Nephron progenitor cell (in vitro differentiated cells): ENCODE measurements around the gene IRAK3.

Experiments used
- DNase-seq: peaks from one replicate; pipeline ENCODE4 v3.0.0; 2021
- H3K27ac Mint-ChIP-seq: 2 replicates; pipeline ENCODE4 v1.8.0; 2021; ENCODE audit warnings: mild to moderate bottlenecking, moderate library complexity, mixed read lengths
- H3K27me3 Mint-ChIP-seq: 2 replicates; pipeline ENCODE4 v1.8.0; 2021; ENCODE audit warnings: mild to moderate bottlenecking, low read depth, mixed read lengths; ENCODE audit not compliant: poor library complexity
- H3K36me3 Mint-ChIP-seq: 2 replicates; pipeline ENCODE4 v1.8.0; 2021; ENCODE audit warnings: low read depth, mixed read lengths
- H3K4me1 Mint-ChIP-seq: 2 replicates; pipeline ENCODE4 v1.8.0; 2021; ENCODE audit warnings: mixed read lengths
- H3K4me3 Mint-ChIP-seq: 2 replicates; pipeline ENCODE4 v1.8.0; 2021; ENCODE audit warnings: mild to moderate bottlenecking, moderate library complexity, mixed read lengths
- H3K9me3 Mint-ChIP-seq: 2 replicates; pipeline ENCODE4 v1.8.0; 2021; ENCODE audit warnings: mild to moderate bottlenecking, moderate library complexity, mixed read lengths
- TF ChIP-seq, protein P1 (sequence below): fragments of 200-600 bp; sonication (generic); IDR thresholded peaks from 2 replicates; pipeline ENCODE4 v1.5.0; 2021; ENCODE audit warnings: antibody characterized with exemption

IRAK3 gene

DNA sequence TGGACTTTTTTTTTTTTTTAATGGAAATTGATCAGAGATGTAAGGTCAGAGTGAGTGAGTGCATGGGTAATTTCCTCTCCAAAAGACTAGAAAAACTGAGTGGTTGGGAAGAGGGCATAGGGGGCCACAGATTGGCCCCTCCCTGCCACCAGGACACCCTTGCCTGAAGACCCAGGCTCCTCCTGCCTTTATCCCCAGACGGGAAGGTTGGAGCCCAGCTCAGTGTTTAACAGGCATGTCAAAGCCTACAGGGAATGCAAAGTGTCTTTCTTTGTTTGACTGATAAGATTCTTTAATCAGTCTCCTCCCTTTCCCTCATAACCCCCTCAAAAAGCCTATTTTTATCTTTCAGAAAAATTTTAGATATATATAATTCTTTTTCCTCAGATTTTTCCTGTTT, 50.3 kb downstream of the IRAK3 start:
- Mint-ChIP-seq H3K27me3 (peaks cover 4% of the 10 kb centered on the region), H3K27ac (no peak overlapping the region), H3K4me3 (no peak overlapping the region), H3K9me3 (no peaks in the 10 kb centered on the region), H3K36me3 (no peaks in the 10 kb centered on the region), H3K4me1 (peaks cover 65% of the 10 kb centered on the region)
- DNase-seq, result no peak
- TF ChIP-seq, protein P1, sequence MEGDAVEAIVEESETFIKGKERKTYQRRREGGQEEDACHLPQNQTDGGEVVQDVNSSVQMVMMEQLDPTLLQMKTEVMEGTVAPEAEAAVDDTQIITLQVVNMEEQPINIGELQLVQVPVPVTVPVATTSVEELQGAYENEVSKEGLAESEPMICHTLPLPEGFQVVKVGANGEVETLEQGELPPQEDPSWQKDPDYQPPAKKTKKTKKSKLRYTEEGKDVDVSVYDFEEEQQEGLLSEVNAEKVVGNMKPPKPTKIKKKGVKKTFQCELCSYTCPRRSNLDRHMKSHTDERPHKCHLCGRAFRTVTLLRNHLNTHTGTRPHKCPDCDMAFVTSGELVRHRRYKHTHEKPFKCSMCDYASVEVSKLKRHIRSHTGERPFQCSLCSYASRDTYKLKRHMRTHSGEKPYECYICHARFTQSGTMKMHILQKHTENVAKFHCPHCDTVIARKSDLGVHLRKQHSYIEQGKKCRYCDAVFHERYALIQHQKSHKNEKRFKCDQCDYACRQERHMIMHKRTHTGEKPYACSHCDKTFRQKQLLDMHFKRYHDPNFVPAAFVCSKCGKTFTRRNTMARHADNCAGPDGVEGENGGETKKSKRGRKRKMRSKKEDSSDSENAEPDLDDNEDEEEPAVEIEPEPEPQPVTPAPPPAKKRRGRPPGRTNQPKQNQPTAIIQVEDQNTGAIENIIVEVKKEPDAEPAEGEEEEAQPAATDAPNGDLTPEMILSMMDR, result no peak

- Mint-ChIP-seq H3K27me3 (peaks cover 7% of the 10 kb centered on the region), H3K4me1 (peaks cover 65% of the 10 kb centered on the region)
- DNase-seq, result no peak
Observed at GRCh38 chr12:66240096-66240820, 51.2 kb downstream of the IRAK3 start.

DNA sequence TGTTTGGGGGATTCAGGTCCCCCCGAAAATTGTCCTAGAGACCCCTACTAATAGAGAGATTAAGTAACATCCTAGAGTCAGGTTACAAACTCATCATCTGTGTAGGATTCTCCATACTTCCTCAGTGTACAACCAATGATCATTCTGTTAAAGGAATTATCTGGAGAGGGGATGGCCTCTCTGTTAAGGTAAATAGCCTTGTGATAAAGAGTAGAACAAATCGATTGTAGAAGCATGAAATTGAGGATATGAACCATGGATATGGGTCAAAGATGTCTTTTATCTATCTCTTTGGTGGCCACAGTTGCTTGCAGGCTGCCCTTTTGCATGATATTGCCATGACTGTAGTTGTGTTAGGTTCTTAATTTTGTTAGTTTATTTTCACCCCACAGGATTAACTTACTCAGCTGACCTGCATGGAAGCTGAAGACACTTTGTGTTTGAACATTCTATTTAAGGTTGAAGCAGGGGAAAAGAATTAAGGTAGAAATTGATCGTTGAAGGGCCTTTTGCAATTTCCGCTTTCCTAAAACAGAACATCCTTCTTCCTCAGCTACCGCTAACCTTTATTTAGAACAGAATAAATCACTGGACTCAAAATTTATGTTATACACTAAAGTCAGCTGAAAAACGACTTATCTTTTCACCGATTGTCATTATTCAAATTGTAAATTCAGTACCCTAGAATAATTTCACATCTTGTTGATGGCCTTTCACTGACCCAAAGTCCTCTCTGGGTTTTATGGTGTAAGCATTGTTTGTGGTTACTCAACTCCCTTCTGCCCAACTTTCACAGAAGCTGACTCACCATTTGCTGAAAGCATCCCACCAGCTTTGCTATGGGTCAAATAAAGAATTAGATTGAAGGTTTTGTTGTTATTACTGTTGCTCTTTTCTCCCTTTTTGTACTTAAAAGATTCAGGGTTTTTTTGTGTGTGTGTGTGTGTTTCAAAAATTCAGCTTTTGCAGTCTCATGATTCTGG, 52.3 kb downstream of the IRAK3 start:
- H3K4me3 Mint-ChIP-seq, result no peak overlapping the region
- H3K27me3 Mint-ChIP-seq, result peaks cover 6% of the 10 kb centered on the region
- H3K9me3 Mint-ChIP-seq, result no peaks in the 10 kb centered on the region
- H3K36me3 Mint-ChIP-seq, result no peaks in the 10 kb centered on the region
- H3K4me1 Mint-ChIP-seq, result peaks cover 65% of the 10 kb centered on the region
- H3K27ac Mint-ChIP-seq, result peak overlapping the region; percentile 26
- DNase-seq, result no peak
- TF ChIP-seq, protein P1, result no peak

More at GRCh38 chr12:66240096-66240820, 51.2 kb downstream of the IRAK3 start:
- Mint-ChIP-seq H3K36me3 (no peaks in the 10 kb centered on the region), H3K27ac (no peak overlapping the region), H3K4me3 (no peak overlapping the region), H3K9me3 (no peaks in the 10 kb centered on the region)
- TF ChIP-seq, protein P1, result no peak

DNA sequence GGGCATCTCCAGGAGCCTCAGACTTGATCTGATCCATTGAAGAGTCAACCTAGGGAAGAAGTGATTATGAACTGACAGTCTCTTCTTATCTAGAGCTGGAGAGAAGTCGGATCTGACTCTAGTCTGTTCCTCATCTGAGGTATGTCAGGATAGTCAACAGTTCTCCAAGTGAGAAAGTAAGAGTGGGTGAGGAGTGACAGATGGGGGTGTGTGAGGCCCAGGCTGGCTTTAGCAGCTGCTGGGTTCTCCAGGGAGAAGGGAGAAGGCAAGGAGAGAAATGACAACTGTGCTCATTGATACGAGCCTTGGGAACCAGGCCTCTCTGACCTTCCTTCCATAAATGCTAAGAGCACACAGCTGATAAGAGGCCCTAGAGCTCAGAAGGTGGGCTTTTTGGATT, 53.3 kb downstream of the IRAK3 start:
- H3K27ac Mint-ChIP-seq, result no peak overlapping the region

DNA sequence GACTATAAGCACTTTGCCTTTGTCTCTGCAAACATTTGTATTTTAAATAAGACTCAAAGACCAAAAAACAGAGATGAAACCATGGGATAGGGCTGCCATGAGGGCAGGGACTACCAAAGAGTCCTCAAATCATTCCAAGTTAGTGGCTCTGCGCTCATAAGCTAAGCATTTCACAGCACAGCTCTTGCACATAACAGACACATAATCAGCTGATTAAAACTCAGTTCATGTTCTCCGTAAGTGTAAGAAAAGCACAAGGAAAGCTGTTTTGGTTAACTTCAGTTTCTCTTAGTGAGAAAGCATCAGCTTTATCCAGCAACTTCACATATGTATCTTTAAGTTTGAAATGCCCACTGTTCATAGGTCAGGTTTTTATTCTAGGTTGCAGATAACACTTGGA, 54.9 kb downstream of the IRAK3 start:
- no peak for DNase-seq
- Mint-ChIP-seq H3K27ac (no peak overlapping the region), H3K4me1 (peaks cover 42% of the 10 kb centered on the region), H3K27me3 (peaks cover 6% of the 10 kb centered on the region), H3K9me3 (no peaks in the 10 kb centered on the region), H3K36me3 (no peaks in the 10 kb centered on the region), H3K4me3 (no peak overlapping the region)
- TF ChIP-seq, protein P1, result no peak

More for the DNA sequence above, 53.3 kb downstream of the IRAK3 start:
- no peaks in the 10 kb centered on the region for H3K36me3 Mint-ChIP-seq
- no peak overlapping the region for H3K4me3 Mint-ChIP-seq
- TF ChIP-seq, protein P1, result no peak
- no peaks in the 10 kb centered on the region for H3K9me3 Mint-ChIP-seq
- no peak for DNase-seq
- peaks cover 6% of the 10 kb centered on the region for H3K27me3 Mint-ChIP-seq
- H3K4me1 Mint-ChIP-seq, result peaks cover 58% of the 10 kb centered on the region
